Suprapubic skin (tissue), 4 donors: ENCODE data around the gene VPS26B. TPM values are rescaled to one million over a fixed set of nuclear protein-coding genes. Genes with fewer than 3 reads are reported as not detected.

Experiments used
- DNase-seq, 2 donors: peaks; one replicate each; pipeline ENCODE4 v3.0.0-alpha.2; 2019; ENCODE audit warnings: low spot score in 2 of 2
- H3K27ac ChIP-seq: fragments of 200-600 bp; sonication (generic); one replicate; pipeline ENCODE4 v1.5.1; 2019
- H3K27me3 ChIP-seq: fragments of 200-600 bp; sonication (generic); one replicate; pipeline ENCODE4 v1.5.1; 2019
- H3K36me3 ChIP-seq: fragments of 200-600 bp; sonication (generic); one replicate; pipeline ENCODE4 v1.5.1; 2019
- H3K4me1 ChIP-seq: fragments of 200-600 bp; sonication (generic); one replicate; pipeline ENCODE4 v1.5.1; 2019
- H3K4me3 ChIP-seq: fragments of 200-600 bp; sonication (generic); one replicate; pipeline ENCODE4 v1.5.1; 2019; ENCODE audit warnings: mild to moderate bottlenecking
- H3K9me3 ChIP-seq: fragments of 200-600 bp; sonication (generic); one replicate; pipeline ENCODE4 v1.5.1; 2019
- EP300 ChIP-seq: sonication (generic); formaldehyde crosslinking; IDR thresholded peaks from one replicate; pipeline ENCODE4 v1.6.1; 2017; ENCODE audit warnings: antibody characterized with exemption
- POLR2A ChIP-seq, 2 donors: fragments of 450-650 bp; IDR thresholded peaks; one replicate each; pipeline ENCODE4 v1.6.1; 2017; ENCODE audit warnings: antibody characterized with exemption in 2 of 2, mild to moderate bottlenecking in 2 of 2, moderate library complexity in 2 of 2
- POLR2AphosphoS5 ChIP-seq, 3 donors: sonication (generic); formaldehyde crosslinking; IDR thresholded peaks; one replicate each; pipeline ENCODE4 v1.6.1; 2017; ENCODE audit warnings: antibody characterized with exemption in 3 of 3
- WGBS: methylation state at CpG from one replicate; pipeline ENCODE4 v1.1.5; 2018; 5-methylcytosine and 5-hydroxymethylcytosine counted together
- total RNA-seq, 4 donors: library from RNA; depleted of rRNA; stranded (reverse); fragments of >200 nt; gene quantifications; one replicate each; pipeline ENCODE4 v1.1.0, GENCODE V29; 2016
- TF ChIP-seq, protein P1 (sequence below), 2 donors: fragments of 200-600 bp in 1 of 2; fragments of 450-650 bp in 1 of 2; sonication (generic) in 1 of 2; IDR thresholded peaks; one replicate each; pipeline ENCODE4 v1.5.1; 2016 to 2019; ENCODE audit warnings: antibody characterized with exemption in 2 of 2, mild to moderate bottlenecking in 1 of 2, moderate library complexity in 1 of 2

The VPS26B gene
- total RNA-seq, 4 donors from 2014 or later, result 60.4 to 80.9 (median 74.4) TPM

DNA sequence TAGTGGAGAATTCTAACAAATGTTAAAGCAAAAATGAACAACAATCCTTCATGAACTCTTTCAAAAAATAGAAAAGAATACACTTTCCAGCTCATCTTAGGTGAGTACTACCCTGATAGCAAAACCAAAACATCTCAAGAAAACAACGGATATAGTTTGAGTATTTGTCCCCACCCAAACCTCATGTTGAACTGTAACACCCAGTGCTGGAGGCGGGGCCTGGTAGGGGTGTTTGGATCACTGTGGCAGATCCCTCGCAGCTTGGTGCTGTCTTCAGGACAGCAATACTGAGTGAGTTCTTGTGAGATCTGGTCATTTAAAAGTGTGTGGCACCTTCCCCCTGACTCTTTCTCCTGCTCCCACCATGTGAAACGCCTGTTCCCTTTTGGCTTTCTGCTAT lies 27.7 kb upstream of the VPS26B start:
- DNase-seq, result no peak
- H3K9me3 ChIP-seq, result no peaks in the 10 kb centered on the region
- no peak overlapping the region for H3K4me3 ChIP-seq
- H3K27me3 ChIP-seq, result no peaks in the 10 kb centered on the region
- H3K36me3 ChIP-seq, result peaks cover 54% of the 10 kb centered on the region
- TF ChIP-seq EP300 (no peak), POLR2A (IDR thresholded peaks at IDR 0.05) (no peak), POLR2AphosphoS5 (IDR thresholded peaks at IDR 0.05) (no peak)
- TF ChIP-seq, protein P1, sequence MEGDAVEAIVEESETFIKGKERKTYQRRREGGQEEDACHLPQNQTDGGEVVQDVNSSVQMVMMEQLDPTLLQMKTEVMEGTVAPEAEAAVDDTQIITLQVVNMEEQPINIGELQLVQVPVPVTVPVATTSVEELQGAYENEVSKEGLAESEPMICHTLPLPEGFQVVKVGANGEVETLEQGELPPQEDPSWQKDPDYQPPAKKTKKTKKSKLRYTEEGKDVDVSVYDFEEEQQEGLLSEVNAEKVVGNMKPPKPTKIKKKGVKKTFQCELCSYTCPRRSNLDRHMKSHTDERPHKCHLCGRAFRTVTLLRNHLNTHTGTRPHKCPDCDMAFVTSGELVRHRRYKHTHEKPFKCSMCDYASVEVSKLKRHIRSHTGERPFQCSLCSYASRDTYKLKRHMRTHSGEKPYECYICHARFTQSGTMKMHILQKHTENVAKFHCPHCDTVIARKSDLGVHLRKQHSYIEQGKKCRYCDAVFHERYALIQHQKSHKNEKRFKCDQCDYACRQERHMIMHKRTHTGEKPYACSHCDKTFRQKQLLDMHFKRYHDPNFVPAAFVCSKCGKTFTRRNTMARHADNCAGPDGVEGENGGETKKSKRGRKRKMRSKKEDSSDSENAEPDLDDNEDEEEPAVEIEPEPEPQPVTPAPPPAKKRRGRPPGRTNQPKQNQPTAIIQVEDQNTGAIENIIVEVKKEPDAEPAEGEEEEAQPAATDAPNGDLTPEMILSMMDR (IDR thresholded peaks at IDR 0.05), result no peak
- no peaks in the 10 kb centered on the region for H3K4me1 ChIP-seq
- WGBS, result 79% methylated on average over 4 of the region's 4 CpGs
- H3K27ac ChIP-seq, result no peak overlapping the region

DNA sequence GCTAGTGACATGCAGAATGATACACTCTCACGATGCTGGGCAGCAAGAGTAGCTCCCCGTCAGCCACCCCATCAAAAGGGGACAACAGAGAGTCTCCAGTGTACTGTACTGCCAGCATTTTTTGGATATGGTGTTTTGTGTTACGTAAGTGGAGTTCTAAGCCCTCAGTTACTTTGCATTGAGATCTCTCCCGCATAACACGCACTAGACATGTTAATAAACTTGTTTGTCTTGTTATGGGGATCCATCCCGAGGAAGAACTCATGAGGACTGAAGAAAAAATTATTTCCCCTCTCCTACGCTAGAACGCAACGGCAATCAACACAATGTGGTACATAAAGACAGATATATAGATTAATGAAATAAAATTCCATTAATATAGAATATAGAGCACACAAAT lies 24.9 kb upstream of the VPS26B start:
- H3K27ac ChIP-seq, result no peak overlapping the region
- DNase-seq, result no peak
- 92% methylated on average over 9 of the region's 9 CpGs for WGBS
- TF ChIP-seq, protein P1 (IDR thresholded peaks at IDR 0.05), result no peak
- TF ChIP-seq POLR2AphosphoS5 (IDR thresholded peaks at IDR 0.05), result no peak
- no peak for TF ChIP-seq POLR2A (IDR thresholded peaks at IDR 0.05)
- TF ChIP-seq EP300, result no peak
- no peaks in the 10 kb centered on the region for H3K27me3 ChIP-seq
- no peaks in the 10 kb centered on the region for H3K9me3 ChIP-seq
- H3K4me1 ChIP-seq, result no peaks in the 10 kb centered on the region
- peaks cover 57% of the 10 kb centered on the region for H3K36me3 ChIP-seq
- H3K4me3 ChIP-seq, result no peak overlapping the region

DNA sequence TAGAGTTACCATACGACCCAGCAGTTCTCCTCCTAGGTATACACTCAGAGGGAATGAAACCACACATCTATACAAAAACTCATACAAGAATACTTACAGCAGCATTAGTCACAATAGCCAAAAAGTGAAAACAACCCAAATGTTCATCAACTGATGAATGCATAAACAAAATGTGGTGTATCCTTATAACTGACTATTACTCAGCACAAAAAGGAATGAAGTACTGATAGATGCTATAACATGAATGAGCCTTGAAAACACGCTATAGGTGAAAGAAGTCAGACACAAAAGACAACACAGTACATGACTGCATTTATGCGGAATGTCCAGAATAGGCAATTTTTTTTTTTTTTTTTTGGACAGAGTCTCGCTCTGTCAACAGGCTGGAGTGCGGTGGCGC lies 23.8 kb upstream of the VPS26B start:
- Histone ChIP-seq H3K27me3 (no peaks in the 10 kb centered on the region), H3K36me3 (peaks cover 64% of the 10 kb centered on the region), H3K4me1 (no peaks in the 10 kb centered on the region), H3K9me3 (no peaks in the 10 kb centered on the region), H3K27ac (no peak overlapping the region), H3K4me3 (no peak overlapping the region)
- TF ChIP-seq EP300, result no peak
- TF ChIP-seq, protein P1 (IDR thresholded peaks at IDR 0.05), result no peak
- no peak for TF ChIP-seq POLR2AphosphoS5 (IDR thresholded peaks at IDR 0.05)
- TF ChIP-seq POLR2A (IDR thresholded peaks at IDR 0.05), result no peak
- DNase-seq, result no peak
- WGBS, result 94% methylated on average over 6 of the region's 6 CpGs

DNA sequence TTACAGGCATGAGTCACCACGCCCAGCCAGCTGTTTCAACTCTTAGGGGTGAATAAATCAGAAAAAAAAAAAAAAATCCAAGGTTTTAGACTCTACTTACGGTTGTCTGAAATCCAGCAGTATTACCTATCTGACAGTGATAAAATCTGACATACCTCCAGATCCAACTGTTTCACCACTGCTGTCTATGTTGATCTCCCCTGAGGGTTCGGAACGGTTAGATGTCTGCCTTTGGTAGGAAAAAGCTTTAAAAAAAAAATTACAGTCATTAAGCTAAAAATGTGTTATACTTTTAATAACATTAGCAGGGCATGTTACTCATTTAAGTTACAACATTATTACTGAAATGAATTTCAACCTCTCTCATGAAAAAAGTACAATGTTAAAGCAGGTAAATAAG lies 21.8 kb upstream of the VPS26B start:
- DNase-seq, result no peak
- Histone ChIP-seq H3K27ac (no peak overlapping the region), H3K9me3 (no peaks in the 10 kb centered on the region), H3K27me3 (no peaks in the 10 kb centered on the region), H3K36me3 (peaks cover 72% of the 10 kb centered on the region), H3K4me1 (peaks cover 2% of the 10 kb centered on the region), H3K4me3 (no peak overlapping the region)
- TF ChIP-seq EP300, result no peak
- TF ChIP-seq POLR2AphosphoS5 (IDR thresholded peaks at IDR 0.05), result no peak
- TF ChIP-seq, protein P1 (IDR thresholded peaks at IDR 0.05), result no peak
- no peak for TF ChIP-seq POLR2A (IDR thresholded peaks at IDR 0.05)
- 76% methylated on average over 4 of the region's 4 CpGs for WGBS

DNA sequence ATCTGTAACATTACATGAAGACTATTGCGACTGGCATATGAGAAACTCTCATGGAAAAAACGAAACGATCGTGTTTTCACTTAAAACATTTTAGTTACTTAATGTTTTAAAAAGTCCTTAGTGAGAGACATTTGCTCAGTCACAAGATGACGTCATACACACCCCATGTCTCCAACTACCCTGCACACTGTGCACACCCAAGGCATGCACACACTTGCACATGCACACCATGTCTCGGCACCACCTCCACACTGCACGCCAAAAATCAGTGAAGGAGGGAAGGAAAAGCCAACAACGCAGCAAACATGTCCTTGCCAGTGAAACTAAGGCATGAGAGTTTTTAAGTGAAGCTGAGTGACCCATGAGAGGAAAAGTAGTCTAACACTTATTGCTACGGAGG lies 18.7 kb upstream of the VPS26B start:
- Histone ChIP-seq H3K36me3 (peaks cover 77% of the 10 kb centered on the region), H3K9me3 (no peaks in the 10 kb centered on the region), H3K4me3 (no peak overlapping the region), H3K4me1 (peaks cover 2% of the 10 kb centered on the region), H3K27me3 (no peaks in the 10 kb centered on the region), H3K27ac (peak overlapping the region; percentile 70)
- no peak for DNase-seq
- no peak for TF ChIP-seq POLR2AphosphoS5 (IDR thresholded peaks at IDR 0.05)
- no peak for TF ChIP-seq EP300
- TF ChIP-seq, protein P1 (IDR thresholded peaks at IDR 0.05), result no peak
- TF ChIP-seq POLR2A (IDR thresholded peaks at IDR 0.05), result no peak
- WGBS, result 71% methylated on average over 9 of the region's 9 CpGs
